Breast epithelium (tissue), 4 donors: ENCODE data around the gene GHRHR. TPM values are rescaled to one million over a fixed set of nuclear protein-coding genes. Genes with fewer than 3 reads are reported as not detected.

Experiments used
- DNase-seq, 2 donors: peaks; one replicate each; pipeline ENCODE4 v3.0.0-alpha.2; 2019; ENCODE audit warnings: low spot score in 2 of 2
- H3K27ac ChIP-seq, 2 donors: fragments of 200-600 bp; sonication (generic) in 1 of 2; one replicate each; pipeline ENCODE4 v1.5.1; 2016 to 2019; ENCODE audit warnings: mild to moderate bottlenecking in 1 of 2
- H3K27me3 ChIP-seq, 2 donors: fragments of 200-600 bp; sonication (generic) in 1 of 2; one replicate each; pipeline versions ENCODE4 v1.5.1 to v1.6.0; 2017 to 2019; ENCODE audit warnings: control low read depth in 1 of 2, mild to moderate bottlenecking in 1 of 2
- H3K36me3 ChIP-seq: fragments of 200-600 bp; one replicate; pipeline ENCODE4 v1.5.1; 2019
- H3K4me1 ChIP-seq, 2 donors: fragments of 200-600 bp; sonication (generic); one replicate each; pipeline ENCODE4 v1.5.1; 2016 to 2019; ENCODE audit warnings: control low read depth in 1 of 2
- H3K4me3 ChIP-seq, 3 donors: fragments of 200-600 bp; sonication (generic); 1 replicate in 2 of 3; 2 replicates in 1 of 3; pipeline ENCODE4 v1.5.1; 2016 to 2019; ENCODE audit warnings: mild to moderate bottlenecking in 3 of 3, moderate library complexity in 2 of 3
- H3K9me3 ChIP-seq, 2 donors: fragments of 200-600 bp; sonication (generic) in 1 of 2; one replicate each; pipeline ENCODE4 v1.5.1; 2016 to 2019; ENCODE audit warnings: control low read depth in 1 of 2
- CTCF ChIP-seq, 3 donors: fragments of 450-650 bp; IDR thresholded peaks; one replicate each; pipeline ENCODE4 v1.5.1; 2016 to 2017; ENCODE audit warnings: antibody characterized with exemption in 3 of 3, mild to moderate bottlenecking in 3 of 3, moderate library complexity in 3 of 3
- POLR2A ChIP-seq: fragments of 450-650 bp; IDR thresholded peaks from one replicate; pipeline ENCODE4 v1.6.1; 2016; ENCODE audit warnings: antibody characterized with exemption, mild to moderate bottlenecking, moderate library complexity
- POLR2AphosphoS5 ChIP-seq, 3 donors: sonication (generic); formaldehyde crosslinking; IDR thresholded peaks; one replicate each; pipeline ENCODE4 v1.6.1; 2017; ENCODE audit warnings: antibody characterized with exemption in 3 of 3
- intact Hi-C: fragments of 100-400 bp; cut with DNase I; formaldehyde crosslinking; loops from one replicate; pipeline ENCODE4 v1.15.1; 2023; ENCODE audit warnings: low total_unique reads
- total RNA-seq, 3 donors: library from RNA; depleted of rRNA; stranded (reverse); fragments of >200 nt; gene quantifications; one replicate each; pipeline ENCODE4 v1.1.0, GENCODE V29; 2016

The GHRHR gene
- total RNA-seq, 3 donors from 2014 or later: not detected

- TF ChIP-seq POLR2AphosphoS5 (IDR thresholded peaks at IDR 0.05): no peak
- TF ChIP-seq POLR2A: no peak
- no peak for TF ChIP-seq CTCF (IDR thresholded peaks at IDR 0.05)
Observed at GRCh38 chr7:30934225-30934624, 29.5 kb upstream of the GHRHR start.

GRCh38 chr7:30934732-30935568 lies 28.8 kb upstream of the GHRHR start:
- H3K27ac ChIP-seq: no peak overlapping the region
- H3K4me1 ChIP-seq: no peaks in the 10 kb centered on the region
- no peak for DNase-seq
- no peak overlapping the region for H3K4me3 ChIP-seq
- TF ChIP-seq POLR2A: no peak
- no peak for TF ChIP-seq POLR2AphosphoS5 (IDR thresholded peaks at IDR 0.05)
- no peak for TF ChIP-seq CTCF (IDR thresholded peaks at IDR 0.05)
- no peaks in the 10 kb centered on the region for H3K36me3 ChIP-seq
- H3K27me3 ChIP-seq: no peaks in the 10 kb centered on the region
- H3K9me3 ChIP-seq: no peaks in the 10 kb centered on the region
- intact Hi-C loops: no loop called here

More at GRCh38 chr7:30934225-30934624, 29.5 kb upstream of the GHRHR start:
- no peak overlapping the region for H3K4me3 ChIP-seq
- peak in 1 of 2 donors; percentile 39 for DNase-seq
- H3K9me3 ChIP-seq: no peaks in the 10 kb centered on the region
- no peaks in the 10 kb centered on the region for H3K4me1 ChIP-seq
- no peaks in the 10 kb centered on the region for H3K36me3 ChIP-seq
- intact Hi-C loops: no loop called here
- H3K27ac ChIP-seq: no peak overlapping the region
- H3K27me3 ChIP-seq: no peaks in the 10 kb centered on the region

GRCh38 chr7:30935569-30935877 lies 28.2 kb upstream of the GHRHR start:
- Histone ChIP-seq H3K4me3 (no peak overlapping the region), H3K27me3 (no peaks in the 10 kb centered on the region), H3K9me3 (no peaks in the 10 kb centered on the region), H3K27ac (no peak overlapping the region), H3K4me1 (no peaks in the 10 kb centered on the region), H3K36me3 (no peaks in the 10 kb centered on the region)
- peak in 1 of 2 donors; percentile 14 for DNase-seq
- intact Hi-C loops: no loop called here
- TF ChIP-seq CTCF (IDR thresholded peaks at IDR 0.05) (no peak), POLR2AphosphoS5 (IDR thresholded peaks at IDR 0.05) (no peak), POLR2A (no peak)

- Histone ChIP-seq H3K9me3 (no peaks in the 10 kb centered on the region), H3K36me3 (no peaks in the 10 kb centered on the region), H3K4me1 (no peaks in the 10 kb centered on the region), H3K27me3 (no peaks in the 10 kb centered on the region), H3K27ac (no peak overlapping the region), H3K4me3 (no peak overlapping the region)
- TF ChIP-seq CTCF (IDR thresholded peaks at IDR 0.05) (no peak), POLR2A (no peak), POLR2AphosphoS5 (IDR thresholded peaks at IDR 0.05) (no peak)
- intact Hi-C loops: no loop called here
- DNase-seq: peak in 1 of 2 donors; percentile 22
Observed at GRCh38 chr7:30936650-30937245, 27.0 kb upstream of the GHRHR start.

- Histone ChIP-seq H3K4me3 (no peak overlapping the region), H3K27me3 (no peaks in the 10 kb centered on the region), H3K27ac (no peak overlapping the region), H3K4me1 (no peaks in the 10 kb centered on the region), H3K36me3 (no peaks in the 10 kb centered on the region), H3K9me3 (no peaks in the 10 kb centered on the region)
- no peak for DNase-seq
- intact Hi-C loops: no loop called here
- no peak for TF ChIP-seq POLR2A
- TF ChIP-seq CTCF (IDR thresholded peaks at IDR 0.05): no peak
- TF ChIP-seq POLR2AphosphoS5 (IDR thresholded peaks at IDR 0.05): no peak
Observed at GRCh38 chr7:30937416-30937815, 26.3 kb upstream of the GHRHR start.
